Chondrocyte (in vitro differentiated cells): Measurements from ENCODE around the gene SERPINB6. TPM values are rescaled to one million over a fixed set of nuclear protein-coding genes. Genes with fewer than 3 reads are reported as not detected.

Source experiments
- DNase-seq: peaks from one replicate; pipeline ENCODE4 v3.0.0; 2021; ENCODE audit warnings: mixed read lengths, low spot score
- H3K27ac Mint-ChIP-seq: one replicate; pipeline ENCODE4 v1.8.0; 2021; ENCODE audit warnings: mild to moderate bottlenecking, moderate library complexity, mixed read lengths; ENCODE audit not compliant: unreplicated experiment
- H3K27me3 Mint-ChIP-seq: 2 replicates; pipeline ENCODE4 v1.8.0; 2021; ENCODE audit warnings: low read depth, mixed read lengths
- H3K36me3 Mint-ChIP-seq: 2 replicates; pipeline ENCODE4 v1.8.0; 2021; ENCODE audit warnings: low read depth, mixed read lengths
- H3K4me1 Mint-ChIP-seq: 2 replicates; pipeline ENCODE4 v1.8.0; 2021; ENCODE audit warnings: low read depth, mild to moderate bottlenecking, mixed read lengths
- H3K4me3 Mint-ChIP-seq: one replicate; pipeline ENCODE4 v1.8.0; 2021; ENCODE audit warnings: mild to moderate bottlenecking, moderate library complexity, mixed read lengths; ENCODE audit not compliant: unreplicated experiment
- H3K9me3 Mint-ChIP-seq: 2 replicates; pipeline ENCODE4 v1.8.0; 2021; ENCODE audit warnings: low read depth, mixed read lengths
- total RNA-seq: library from RNA; stranded (reverse); gene quantifications from 3 replicates; pipeline ENCODE4 v1.2.1, GENCODE V29; 2021
- TF ChIP-seq, protein P1 (sequence below): fragments of 200-600 bp; sonication (generic); IDR thresholded peaks from 2 replicates; pipeline ENCODE4 v1.5.0; 2021; ENCODE audit warnings: antibody characterized with exemption, mild to moderate bottlenecking, moderate library complexity

The SERPINB6 gene
- total RNA-seq, 1 donor from 2014 or later: 98.0 TPM

GRCh38 chr6:2917801-2918445, 53.4 kb downstream of the SERPINB6 start:
- Mint-ChIP-seq H3K4me3 (no peak overlapping the region), H3K9me3 (no peaks in the 10 kb centered on the region), H3K27ac (no peak overlapping the region), H3K4me1 (no peaks in the 10 kb centered on the region), H3K27me3 (peaks cover 3% of the 10 kb centered on the region), H3K36me3 (peaks cover 2% of the 10 kb centered on the region)
- DNase-seq: no peak
- TF ChIP-seq, protein P1, sequence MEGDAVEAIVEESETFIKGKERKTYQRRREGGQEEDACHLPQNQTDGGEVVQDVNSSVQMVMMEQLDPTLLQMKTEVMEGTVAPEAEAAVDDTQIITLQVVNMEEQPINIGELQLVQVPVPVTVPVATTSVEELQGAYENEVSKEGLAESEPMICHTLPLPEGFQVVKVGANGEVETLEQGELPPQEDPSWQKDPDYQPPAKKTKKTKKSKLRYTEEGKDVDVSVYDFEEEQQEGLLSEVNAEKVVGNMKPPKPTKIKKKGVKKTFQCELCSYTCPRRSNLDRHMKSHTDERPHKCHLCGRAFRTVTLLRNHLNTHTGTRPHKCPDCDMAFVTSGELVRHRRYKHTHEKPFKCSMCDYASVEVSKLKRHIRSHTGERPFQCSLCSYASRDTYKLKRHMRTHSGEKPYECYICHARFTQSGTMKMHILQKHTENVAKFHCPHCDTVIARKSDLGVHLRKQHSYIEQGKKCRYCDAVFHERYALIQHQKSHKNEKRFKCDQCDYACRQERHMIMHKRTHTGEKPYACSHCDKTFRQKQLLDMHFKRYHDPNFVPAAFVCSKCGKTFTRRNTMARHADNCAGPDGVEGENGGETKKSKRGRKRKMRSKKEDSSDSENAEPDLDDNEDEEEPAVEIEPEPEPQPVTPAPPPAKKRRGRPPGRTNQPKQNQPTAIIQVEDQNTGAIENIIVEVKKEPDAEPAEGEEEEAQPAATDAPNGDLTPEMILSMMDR: no peak

DNA sequence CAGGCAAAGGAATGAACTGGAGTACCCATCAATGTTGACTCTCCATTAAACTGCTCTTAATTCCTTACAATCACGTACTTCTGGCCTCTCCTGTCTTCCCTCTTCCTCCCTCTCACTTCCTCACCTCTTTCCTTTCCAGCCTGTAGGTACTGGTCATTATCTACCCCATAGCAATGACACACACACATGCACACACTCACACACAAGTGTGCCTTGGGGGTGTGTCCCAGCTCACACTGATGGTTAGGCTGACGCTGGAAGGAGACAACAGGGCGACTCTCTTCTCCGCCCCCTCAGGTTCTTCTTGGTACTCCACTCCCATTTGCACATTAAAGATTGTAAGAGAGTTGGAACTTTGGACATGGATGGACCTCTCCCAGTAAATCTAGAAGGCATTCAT, 54.3 kb downstream of the SERPINB6 start:
- H3K27ac Mint-ChIP-seq: no peak overlapping the region
- H3K36me3 Mint-ChIP-seq: peaks cover 2% of the 10 kb centered on the region
- no peaks in the 10 kb centered on the region for H3K9me3 Mint-ChIP-seq
- H3K4me1 Mint-ChIP-seq: no peaks in the 10 kb centered on the region
- H3K4me3 Mint-ChIP-seq: no peak overlapping the region
- no peak for DNase-seq
- peaks cover 3% of the 10 kb centered on the region for H3K27me3 Mint-ChIP-seq
- TF ChIP-seq, protein P1: peak; percentile 6

GRCh38 chr6:2916158-2916925, 55.0 kb downstream of the SERPINB6 start:
- Mint-ChIP-seq H3K27ac (no peak overlapping the region), H3K4me1 (no peaks in the 10 kb centered on the region), H3K27me3 (peaks cover 4% of the 10 kb centered on the region), H3K36me3 (peaks cover 2% of the 10 kb centered on the region), H3K9me3 (no peaks in the 10 kb centered on the region), H3K4me3 (no peak overlapping the region)
- TF ChIP-seq, protein P1: no peak
- DNase-seq: no peak

DNA sequence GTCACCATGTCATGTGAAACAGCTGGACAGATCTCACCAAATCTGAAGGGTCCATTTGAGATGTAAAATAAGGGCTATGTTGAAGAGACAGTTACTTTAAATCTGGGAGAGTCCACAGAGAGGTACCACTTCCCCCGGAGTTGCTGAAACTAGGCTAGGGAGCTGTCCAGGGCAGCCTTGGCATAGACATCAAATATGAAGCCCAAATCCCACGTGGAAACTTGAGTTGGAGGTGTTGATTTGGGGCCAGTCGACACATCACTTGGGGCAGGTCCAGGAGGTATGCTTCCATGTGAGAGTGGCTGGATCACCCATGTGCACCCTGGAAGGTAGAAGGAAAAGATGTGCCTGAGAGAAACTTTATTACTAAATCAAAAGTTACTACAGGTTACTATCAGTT, 56.2 kb downstream of the SERPINB6 start:
- Mint-ChIP-seq H3K27ac (no peak overlapping the region), H3K4me3 (no peak overlapping the region), H3K4me1 (no peaks in the 10 kb centered on the region), H3K36me3 (peaks cover 2% of the 10 kb centered on the region), H3K9me3 (no peaks in the 10 kb centered on the region), H3K27me3 (peaks cover 10% of the 10 kb centered on the region)
- TF ChIP-seq, protein P1: no peak
- no peak for DNase-seq

GRCh38 chr6:2914318-2914660, 57.1 kb downstream of the SERPINB6 start:
- Mint-ChIP-seq H3K27me3 (peaks cover 9% of the 10 kb centered on the region), H3K27ac (no peak overlapping the region), H3K36me3 (peaks cover under 1% of the 10 kb centered on the region), H3K9me3 (no peaks in the 10 kb centered on the region), H3K4me3 (no peak overlapping the region), H3K4me1 (no peaks in the 10 kb centered on the region)
- TF ChIP-seq, protein P1: no peak
- DNase-seq: no peak
